GM18526 (cell line): ENCODE measurements around the gene NFIA.

ENCODE experiments used
- POLR2A ChIP-seq: IDR thresholded peaks from 3 replicates; pipeline ENCODE4 v1.6.1; 2011; ENCODE audit not compliant: insufficient read length; ENCODE audit errors: extremely low read depth

The NFIA gene

GRCh38 chr1:61234587-61234919 lies 152.2 kb downstream of the NFIA start:
- no peak for TF ChIP-seq POLR2A

GRCh38 chr1:61237147-61237546 lies 154.8 kb downstream of the NFIA start:
- TF ChIP-seq POLR2A = no peak

GRCh38 chr1:61237659-61238358 lies 155.4 kb downstream of the NFIA start:
- no peak for TF ChIP-seq POLR2A

- TF ChIP-seq POLR2A = no peak
These were observed 156.0 kb downstream of the NFIA start for GRCh38 chr1:61238359-61238665.

GRCh38 chr1:61240878-61241277 lies 158.5 kb downstream of the NFIA start:
- no peak for TF ChIP-seq POLR2A

DNA sequence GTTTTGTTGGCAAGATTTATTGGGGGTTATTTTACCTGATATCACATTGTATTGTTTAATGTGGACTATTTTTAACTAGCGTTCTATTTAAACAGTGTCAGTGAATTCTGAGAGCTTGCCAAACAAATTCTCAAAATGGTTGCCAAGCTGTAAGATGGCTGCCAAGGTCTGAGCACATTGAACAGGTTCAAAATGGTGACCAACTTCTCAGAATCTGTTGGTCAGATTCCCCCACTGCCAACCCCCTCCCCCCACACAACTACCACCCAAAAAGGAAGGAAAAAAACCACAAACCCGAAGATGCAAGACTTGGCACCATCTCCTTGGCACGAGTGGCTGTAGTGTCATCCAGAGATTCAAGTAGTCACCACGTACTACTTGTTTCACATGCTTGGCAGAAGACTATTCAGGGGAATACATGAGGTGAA lies 159.1 kb downstream of the NFIA start:
- TF ChIP-seq POLR2A = no peak

DNA sequence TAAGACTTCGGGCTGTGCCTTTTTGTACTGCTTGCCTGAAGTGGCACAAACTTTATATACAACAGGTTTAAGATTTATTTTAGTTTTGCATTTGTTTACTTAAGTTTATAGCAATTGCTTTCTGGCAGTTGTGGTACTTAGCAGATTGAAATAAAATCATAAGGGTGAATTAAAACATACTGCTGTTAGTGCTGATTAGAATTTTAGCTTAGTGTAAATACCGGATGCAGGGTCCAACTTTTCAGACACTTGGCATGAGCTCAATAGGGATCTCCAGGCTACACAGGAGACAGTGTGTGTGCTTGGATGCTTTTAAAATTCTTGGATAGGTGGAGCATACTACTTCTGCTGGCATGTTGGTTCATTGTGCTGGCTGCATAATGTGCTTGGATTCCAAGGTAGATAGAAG lies 159.6 kb downstream of the NFIA start:
- no peak for TF ChIP-seq POLR2A

- no peak for TF ChIP-seq POLR2A
These were observed 161.8 kb downstream of the NFIA start for GRCh38 chr1:61244114-61244513.

DNA sequence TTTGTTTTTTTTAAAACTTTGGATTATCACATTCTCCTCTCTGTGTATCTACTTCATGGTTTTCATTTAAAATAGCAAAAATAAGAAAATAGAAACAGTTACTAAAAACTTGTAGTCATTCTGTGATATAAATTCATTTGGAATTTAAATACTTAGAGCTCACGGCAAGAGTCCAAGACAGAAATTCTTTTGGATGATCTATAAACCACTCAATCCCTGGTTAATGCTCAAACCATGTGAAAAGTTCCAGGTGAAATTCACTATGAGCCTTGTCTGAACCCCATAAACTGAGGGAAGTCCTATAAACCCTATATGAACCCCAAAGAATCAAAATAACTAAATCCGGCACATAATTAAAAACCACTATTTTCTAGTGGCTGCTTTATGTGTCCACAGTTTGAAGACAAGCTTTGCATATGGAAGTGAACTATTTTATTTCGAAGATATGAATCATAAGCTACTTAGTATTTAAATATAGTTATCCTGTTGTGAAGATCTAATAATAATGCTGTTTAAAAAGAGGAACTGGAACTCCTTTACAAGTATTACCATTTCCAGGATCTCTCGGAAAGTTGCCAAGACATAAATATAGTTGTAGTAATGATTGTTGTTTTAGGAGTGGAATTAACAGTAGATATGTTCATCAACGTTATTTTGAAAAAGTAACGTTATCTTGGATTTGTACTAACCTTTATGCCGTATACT lies 163.5 kb downstream of the NFIA start:
- TF ChIP-seq POLR2A = no peak

- TF ChIP-seq POLR2A = no peak
These were observed 164.9 kb downstream of the NFIA start for GRCh38 chr1:61247051-61247825.

- TF ChIP-seq POLR2A = no peak
These were observed 165.8 kb downstream of the NFIA start for GRCh38 chr1:61247881-61248752.

GRCh38 chr1:61250933-61251332 lies 168.6 kb downstream of the NFIA start:
- no peak for TF ChIP-seq POLR2A

- TF ChIP-seq POLR2A = no peak
These were observed 170.8 kb downstream of the NFIA start for GRCh38 chr1:61253059-61253735.

DNA sequence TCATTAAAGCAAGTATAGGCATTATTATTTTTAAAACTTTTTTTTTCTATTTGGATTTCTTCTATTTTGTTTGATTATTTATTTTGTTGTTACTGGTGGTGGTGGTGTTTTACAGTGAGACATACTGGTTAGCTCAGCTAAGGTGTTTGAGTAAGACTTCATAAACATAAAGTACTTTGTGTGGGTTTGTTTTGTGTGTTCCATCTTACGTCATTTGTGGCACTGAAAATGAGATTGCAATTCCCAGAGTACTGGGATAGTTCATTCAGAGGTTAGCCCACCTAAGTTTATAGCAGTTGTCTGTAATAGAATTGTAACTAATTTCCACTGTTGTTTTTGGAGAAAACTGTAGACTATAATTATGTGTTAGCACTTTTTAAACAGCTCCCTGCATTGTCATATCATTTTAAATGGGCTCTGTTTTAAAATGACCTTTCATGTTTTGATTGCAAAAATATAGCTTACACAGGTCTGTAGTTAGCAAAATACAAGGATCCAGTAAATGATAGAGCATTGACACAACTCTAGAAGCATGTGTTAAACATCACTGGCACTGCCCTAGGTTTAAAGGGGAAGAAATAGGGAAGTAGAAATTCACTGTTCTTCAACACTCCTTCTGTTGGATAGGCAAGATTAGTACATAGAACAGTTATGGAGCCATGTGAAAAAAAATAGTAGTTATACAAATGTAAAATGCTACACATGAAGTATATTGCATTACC lies 171.7 kb downstream of the NFIA start:
- no peak for TF ChIP-seq POLR2A

GRCh38 chr1:61254634-61255357 lies 172.4 kb downstream of the NFIA start:
- no peak for TF ChIP-seq POLR2A
